KBM-7 (cell line): Measurements from ENCODE around the gene BGN.

Source experiments
- DNase-seq: peaks from one replicate; pipeline ENCODE4 v3.0.0-alpha.2; 2015
- in situ Hi-C: fragments of 300-500 bp; cut with MboI; formaldehyde crosslinking; loops from 2 replicates; pipeline ENCODE4 v1.14.3; 2020; ENCODE audit warnings: low sequenced_read_pairs, low pct_unique_long_range_greater_than_20kb, mixed read lengths

BGN gene

DNA sequence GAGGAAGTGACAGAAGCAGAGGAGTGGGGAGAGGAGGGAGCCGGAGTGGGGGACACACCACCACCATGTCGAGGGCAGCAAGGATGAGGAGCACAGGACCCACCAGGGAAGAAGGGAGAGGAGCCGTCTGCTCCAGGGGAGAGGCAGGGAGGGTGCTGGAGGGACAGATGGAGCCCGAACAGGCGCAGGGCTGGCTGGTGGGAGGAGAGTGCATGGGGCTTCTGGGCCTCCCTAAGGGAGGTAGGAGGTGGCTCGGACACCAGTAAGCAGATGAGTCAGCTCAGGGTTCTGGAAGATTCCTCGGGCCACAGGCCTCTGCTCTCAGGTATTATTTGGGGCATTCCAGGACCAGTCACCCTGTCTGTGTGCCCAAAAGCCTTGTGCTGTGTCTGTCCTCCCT is 52.4 kb downstream of the BGN start:
- in situ Hi-C loops: no loop called here
- DNase-seq: no peak

DNA sequence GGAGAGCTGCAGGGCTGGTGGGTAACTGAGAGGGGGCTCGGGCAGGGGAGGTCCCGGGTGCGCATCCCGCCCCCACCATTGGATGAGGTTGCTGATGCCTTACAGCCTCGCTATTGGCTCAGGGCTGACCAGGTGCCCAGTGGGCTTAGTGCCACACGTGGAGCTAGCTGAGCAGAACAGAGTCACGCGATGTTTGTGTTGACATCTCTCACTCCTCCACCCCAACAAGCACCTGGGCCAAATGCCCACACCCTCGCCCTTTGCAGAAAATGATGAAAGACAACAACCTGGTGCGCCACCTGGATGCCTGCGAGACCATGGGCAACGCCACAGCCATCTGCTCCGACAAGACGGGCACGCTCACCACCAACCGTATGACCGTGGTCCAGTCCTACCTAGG is 54.5 kb downstream of the BGN start:
- in situ Hi-C loops: no loop called here
- DNase-seq: no peak

DNA sequence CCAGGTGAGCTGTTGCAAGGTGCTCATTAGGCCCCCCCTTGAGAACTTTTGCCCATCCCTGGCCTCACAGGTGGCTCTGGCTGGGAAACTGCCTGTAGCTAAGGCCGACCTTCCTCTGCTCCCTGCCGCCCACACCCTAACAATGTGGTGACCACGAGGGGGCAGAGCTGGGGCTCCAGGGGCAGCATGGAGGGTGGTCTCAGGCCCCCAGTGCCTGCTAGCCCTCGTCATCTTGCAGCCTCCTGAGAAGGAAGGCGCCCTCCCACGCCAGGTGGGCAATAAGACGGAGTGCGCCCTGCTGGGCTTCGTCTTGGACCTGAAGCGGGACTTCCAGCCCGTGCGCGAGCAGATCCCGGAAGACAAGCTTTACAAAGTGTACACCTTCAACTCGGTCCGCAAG is 55.0 kb downstream of the BGN start:
- in situ Hi-C loops: loop anchor here (25.0 kb wide), 1 partner anchor 112 kb away; the partner anchor contains the start of gene PNCK
- DNase-seq: no peak

GRCh38 chrX:153551135-153551534 is 56.4 kb downstream of the BGN start:
- in situ Hi-C loops: loop anchor here (25.0 kb wide), 1 partner anchor 111 kb away; the partner anchor contains the start of gene PNCK
- DNase-seq: no peak

DNA sequence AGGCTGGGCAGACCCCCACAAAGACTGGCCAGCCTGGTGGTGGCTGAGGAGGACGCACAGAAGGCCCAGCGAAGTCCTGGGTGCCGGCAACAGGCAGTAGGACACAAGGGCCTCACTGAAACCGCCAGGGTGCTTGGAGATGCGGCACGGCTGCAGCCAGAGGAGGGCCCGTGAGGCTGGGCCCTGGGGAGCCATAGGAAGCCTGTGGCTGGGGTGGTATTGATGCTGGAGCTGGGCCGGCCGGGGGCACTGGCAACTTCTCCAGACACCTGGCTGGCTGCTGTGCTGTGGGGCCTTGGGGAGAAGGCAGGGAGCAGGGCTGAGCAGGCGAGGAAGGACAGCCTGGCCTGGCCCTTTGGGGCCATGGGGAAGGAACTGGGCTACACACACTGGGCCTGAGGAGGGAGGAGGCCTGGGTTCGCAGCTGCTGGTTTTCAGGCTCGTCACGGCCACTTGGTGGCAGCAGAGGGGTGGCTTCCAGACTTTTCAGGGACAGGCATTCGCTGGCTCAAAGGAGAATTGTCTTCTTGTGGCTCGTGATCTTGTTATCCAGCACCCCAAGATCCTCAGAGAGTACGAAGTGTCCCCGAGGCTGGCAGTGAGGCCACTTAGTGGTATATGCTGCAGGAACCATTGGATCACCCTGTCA is 59.9 kb downstream of the BGN start:
- in situ Hi-C loops: loop anchor here (25.0 kb wide), 1 partner anchor 108 kb away; the partner anchor contains the start of gene PNCK
- peak; percentile 89 for DNase-seq

DNA sequence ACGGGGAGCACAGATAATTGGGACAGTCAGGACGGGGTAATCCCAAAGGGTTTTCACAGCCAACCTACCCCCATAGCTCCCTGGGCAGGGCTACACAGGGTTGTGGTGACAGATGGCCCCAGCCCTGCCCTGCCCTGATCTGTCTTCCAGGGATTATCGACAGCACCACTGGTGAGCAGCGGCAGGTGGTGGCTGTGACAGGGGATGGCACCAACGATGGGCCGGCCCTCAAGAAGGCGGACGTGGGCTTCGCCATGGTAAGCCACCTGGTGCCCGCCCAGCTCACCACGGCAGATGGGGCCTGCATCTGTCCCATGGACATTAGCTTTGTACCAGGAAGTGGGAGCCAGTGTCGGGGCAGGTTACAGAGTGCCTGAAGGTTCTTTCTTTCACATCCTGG is 62.0 kb downstream of the BGN start:
- in situ Hi-C loops: loop anchor here (25.0 kb wide), 1 partner anchor 106 kb away; the partner anchor contains the start of gene PNCK

DNA sequence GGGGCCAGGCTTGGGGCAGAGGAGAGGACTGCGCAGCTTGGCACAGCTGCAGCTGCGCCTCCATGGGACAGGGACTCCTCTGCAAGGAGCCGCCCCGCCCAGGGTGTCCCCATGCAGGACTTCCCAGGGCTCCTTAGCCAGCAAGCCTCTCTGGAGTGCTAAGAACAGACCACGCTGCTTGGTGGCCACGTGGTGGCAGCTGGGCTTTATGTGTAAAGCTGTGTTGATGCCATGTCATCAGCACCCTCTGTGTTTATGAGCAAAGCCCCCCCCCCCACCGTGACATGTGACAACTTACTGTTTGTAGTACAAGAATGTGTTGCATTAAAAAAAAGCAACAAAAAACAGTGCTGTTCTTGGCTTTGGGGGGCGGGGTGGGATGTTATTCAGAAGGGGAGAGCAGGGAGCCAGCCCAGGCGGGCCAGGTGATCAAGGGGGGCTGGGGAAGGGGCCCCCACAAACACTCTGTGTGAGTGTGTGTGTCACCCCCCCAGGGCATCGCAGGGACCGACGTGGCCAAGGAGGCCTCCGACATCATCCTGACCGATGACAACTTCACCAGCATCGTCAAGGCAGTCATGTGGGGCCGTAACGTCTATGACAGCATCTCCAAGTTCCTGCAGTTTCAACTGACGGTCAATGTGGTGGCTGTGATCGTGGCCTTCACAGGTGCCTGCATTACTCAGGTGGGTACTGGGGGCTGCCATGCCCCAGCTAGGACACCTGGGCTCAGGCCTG is 63.0 kb downstream of the BGN start:
- DNase-seq: no peak
- in situ Hi-C loops: loop anchor here (25.0 kb wide), 1 partner anchor 105 kb away; the partner anchor contains the start of gene PNCK

More for the DNA sequence above, 62.0 kb downstream of the BGN start:
- no peak for DNase-seq
